HG03175 (cell line): Measurements from ENCODE around the gene RHOBTB3.
A peak's percentile ranks its signal among the peaks of the same experiment; 100 is the strongest.
"Not testable (repeated sequence)": the region's sequence is repeated elsewhere in the genome, so short reads cannot be mapped to it uniquely, and the experiment has no call there.

Experiments used
- ATAC-seq: cut with Tn5 transposase; IDR thresholded peaks from one replicate; pipeline ENCODE4 v1.9.1; 2021; ENCODE audit warnings: mild to moderate bottlenecking, moderate library complexity; ENCODE audit not compliant: unreplicated experiment

RHOBTB3 gene

DNA sequence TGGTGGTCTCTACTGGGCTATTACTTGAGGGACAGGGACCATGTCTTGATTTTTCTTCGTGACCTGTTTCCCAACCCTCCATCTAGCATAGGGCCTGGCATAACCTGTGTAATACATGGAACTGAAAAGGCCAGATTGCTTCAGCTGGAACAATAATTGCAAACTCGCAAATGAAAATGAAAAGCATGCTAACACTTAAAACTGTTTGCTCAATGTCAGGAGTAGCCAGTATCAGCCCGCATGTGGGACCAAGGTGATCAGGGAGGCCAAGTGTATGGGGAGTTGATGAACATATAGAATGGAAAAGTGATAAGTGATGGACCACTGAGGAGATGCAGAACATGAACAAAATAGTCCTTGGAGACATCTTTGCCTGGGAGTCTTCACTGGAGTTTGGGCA lies 66.2 kb downstream of the RHOBTB3 start:
- ATAC-seq = no peak

DNA sequence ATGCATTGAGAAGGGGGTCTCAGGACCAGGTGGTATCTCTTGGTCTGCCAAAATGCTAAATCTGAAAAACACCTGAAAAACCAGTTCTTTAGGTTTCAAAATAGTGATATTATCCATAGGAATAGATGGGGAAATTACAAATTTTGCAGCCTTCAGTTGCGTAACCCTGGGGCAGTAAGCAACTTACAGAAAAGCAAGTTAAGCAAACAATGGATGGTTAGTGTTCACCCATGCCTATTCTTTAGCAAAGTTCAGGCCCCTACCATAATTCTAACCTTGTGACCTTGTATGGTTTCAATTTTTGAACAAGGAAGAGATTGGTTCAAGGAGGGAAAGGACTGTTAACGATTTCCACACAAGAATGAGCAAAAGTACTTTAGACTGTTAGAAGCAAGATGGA lies 66.9 kb downstream of the RHOBTB3 start:
- no peak for ATAC-seq

DNA sequence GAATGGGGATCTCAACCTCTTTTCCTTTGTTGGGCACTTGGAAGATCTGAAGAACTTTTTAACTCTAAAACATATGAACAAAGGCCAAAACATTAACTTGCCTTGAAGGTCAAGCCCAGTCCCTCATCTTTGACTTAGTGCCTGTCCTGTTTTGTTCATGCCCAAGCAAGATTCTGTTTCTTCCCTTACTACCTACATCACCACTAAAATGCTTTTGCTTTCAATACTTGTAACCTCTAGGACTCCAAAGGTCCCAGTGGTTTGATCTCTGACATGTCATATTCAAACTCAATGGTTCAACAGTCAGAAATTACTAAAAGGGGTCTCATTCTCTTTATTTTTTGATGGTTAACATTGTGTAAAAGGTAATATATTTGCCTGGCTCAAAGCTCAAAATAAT lies 67.4 kb downstream of the RHOBTB3 start:
- ATAC-seq = no peak

DNA sequence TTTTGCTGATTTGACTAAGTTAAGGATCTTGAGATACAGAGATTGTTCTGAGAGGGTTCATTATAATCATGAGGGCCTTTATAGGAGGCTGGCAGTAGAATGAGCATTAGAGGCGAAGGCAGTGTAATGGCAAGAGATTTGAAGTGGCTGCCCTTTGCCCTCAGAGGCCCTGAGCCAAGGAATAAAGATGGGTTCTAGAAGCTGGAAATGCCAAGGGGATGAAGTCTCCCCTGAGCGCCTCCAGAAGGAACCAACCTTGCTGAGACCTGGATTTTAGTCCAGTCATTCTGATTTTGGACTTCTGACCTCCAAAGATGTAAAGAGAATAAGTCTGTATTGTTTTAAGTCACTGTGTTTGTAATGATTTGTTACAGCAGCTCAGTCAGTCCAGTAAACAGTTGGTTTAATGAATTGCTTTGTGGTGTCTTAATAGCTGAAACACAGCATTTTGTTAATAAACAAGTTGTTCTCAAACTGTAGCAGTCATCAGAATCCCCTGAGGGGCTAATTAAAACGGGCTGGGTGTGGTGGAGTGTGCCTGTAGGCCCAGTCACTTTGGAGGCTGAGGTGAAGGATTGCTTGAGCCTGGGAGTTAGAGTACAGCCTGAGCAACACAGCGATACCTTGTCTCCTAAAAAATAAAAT lies 68.2 kb downstream of the RHOBTB3 start:
- no peak for ATAC-seq

DNA sequence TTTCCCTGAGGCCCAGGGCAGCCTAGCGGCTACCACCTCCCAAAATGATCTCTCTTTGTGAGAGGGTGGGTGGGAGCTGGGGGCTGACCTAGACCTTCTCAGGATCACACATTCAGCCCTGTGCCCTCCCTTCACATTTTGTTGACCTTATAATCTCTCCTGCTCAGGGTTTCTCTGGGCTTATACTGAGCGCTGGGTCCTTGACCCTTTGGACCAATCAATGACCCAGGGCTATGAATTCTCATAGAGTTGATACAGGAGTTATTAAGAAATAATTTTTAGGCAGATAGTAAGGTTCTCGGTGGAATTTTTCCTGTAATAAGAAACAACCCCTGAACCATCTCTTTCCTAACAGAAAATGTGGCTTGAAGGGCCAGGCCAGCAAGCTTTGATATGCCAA lies 69.4 kb downstream of the RHOBTB3 start:
- ATAC-seq = no peak

DNA sequence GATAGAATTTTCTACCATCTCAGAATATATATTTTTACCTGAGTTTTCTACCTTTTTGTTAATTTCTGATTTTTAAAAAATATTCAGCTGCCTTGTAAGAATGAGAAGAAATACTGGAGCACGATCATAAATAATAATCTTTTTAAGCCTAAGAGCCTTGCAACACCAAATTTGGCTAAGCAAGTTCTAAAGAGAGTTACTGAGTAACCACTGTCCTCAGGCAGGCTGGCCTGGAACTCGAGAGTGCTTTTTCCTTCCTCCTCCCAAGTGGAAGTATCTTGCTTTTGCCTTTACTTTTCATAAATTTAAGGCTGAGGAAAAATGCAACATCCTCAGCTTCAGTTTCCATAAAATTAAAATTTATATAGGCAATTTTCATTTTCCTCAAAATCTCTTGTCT lies 70.4 kb downstream of the RHOBTB3 start:
- no peak for ATAC-seq

GRCh38 chr5:95801961-95802360 lies 70.8 kb downstream of the RHOBTB3 start:
- ATAC-seq = no peak

GRCh38 chr5:95803271-95804148 lies 72.4 kb downstream of the RHOBTB3 start:
- no peak for ATAC-seq

- no peak for ATAC-seq
Observed at GRCh38 chr5:95804736-95805539, 73.8 kb downstream of the RHOBTB3 start.

- no peak for ATAC-seq
Observed at GRCh38 chr5:95806687-95807086, 75.6 kb downstream of the RHOBTB3 start.

- ATAC-seq = peak; percentile 9
Observed at GRCh38 chr5:95808013-95808685, 77.0 kb downstream of the RHOBTB3 start.

DNA sequence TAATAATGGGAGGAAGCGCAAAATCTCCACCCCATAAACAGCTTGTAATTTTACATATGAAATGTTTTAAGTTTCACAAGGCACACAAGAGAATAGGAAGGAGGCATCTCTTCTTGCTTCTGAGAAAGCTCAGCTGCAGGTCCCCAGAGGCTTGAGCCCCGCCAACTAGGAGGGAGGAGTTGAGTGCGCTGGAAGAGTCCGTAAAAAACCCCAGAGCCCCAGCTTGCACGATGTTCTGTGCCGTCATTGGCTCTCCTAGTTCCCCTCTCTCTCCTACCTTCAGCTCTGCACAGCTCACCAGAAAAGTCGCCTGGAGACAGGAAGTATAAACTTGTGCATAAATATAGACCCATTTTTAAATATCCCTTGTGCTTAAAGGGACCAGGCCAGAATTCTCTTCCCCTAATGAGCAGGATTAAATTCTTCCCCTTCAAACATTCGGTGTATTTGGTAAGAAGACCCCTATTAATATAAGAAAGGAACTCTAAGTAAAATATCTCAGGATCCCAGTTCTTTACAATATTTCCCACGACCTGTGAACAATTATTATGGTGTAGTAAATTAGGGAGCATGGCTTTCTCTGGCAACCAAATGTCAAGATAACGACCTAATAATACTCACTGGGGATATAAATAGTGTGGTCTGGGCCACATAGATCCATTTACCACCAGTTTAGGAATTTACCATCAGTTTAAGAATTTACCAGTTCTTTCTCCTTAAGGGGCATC lies 77.7 kb downstream of the RHOBTB3 start:
- peak; percentile 100 for ATAC-seq

GRCh38 chr5:95809414-95809960 lies 78.4 kb downstream of the RHOBTB3 start:
- ATAC-seq = no peak

GRCh38 chr5:95810305-95811125 lies 79.4 kb downstream of the RHOBTB3 start:
- ATAC-seq = no peak

DNA sequence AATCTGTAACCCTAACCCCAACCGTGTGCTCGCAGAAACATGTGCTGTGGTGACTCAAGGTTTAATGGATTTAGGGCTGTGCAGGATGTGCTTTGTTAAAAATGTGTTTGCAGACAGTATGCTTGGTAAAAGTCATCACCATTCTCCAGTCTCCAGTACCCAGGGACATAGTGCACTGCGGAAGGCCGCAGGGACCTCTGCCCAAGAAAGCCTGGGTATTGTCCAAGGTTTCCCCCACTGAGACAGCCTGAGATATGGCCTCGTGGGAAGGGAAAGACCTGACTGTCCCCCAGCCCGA lies 79.9 kb downstream of the RHOBTB3 start:
- ATAC-seq = not testable (repeated sequence)

DNA sequence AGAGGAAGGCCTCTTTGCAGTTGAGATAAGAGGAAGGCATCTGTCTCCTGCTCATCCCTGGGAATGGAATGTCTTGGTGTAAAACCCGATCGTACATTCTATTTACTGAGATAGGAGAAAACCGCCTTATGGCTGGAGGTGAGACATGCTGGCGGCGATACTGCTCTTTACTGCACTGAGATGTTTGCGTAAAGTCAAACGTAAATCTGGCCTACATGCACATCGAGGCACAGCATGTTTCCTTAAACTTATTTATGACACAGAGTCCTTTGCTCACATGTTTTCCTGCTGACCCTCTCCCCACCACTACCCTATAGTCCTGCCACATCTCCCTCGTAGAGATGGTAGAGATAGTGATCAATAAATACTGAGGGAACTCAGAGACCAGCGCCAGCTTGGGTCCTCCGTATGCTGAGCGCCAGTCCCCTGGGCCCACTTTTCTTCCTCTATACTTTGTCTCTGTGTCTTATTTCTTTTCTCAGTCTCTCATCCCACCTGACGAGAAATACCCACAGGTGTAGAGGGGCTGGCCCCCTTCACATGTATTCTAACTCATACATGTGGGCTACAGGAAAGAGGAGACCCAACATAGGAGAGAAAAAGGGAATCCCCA lies 80.4 kb downstream of the RHOBTB3 start:
- ATAC-seq = not testable (repeated sequence)

GRCh38 chr5:95812074-95812471 lies 80.9 kb downstream of the RHOBTB3 start:
- ATAC-seq = no peak

DNA sequence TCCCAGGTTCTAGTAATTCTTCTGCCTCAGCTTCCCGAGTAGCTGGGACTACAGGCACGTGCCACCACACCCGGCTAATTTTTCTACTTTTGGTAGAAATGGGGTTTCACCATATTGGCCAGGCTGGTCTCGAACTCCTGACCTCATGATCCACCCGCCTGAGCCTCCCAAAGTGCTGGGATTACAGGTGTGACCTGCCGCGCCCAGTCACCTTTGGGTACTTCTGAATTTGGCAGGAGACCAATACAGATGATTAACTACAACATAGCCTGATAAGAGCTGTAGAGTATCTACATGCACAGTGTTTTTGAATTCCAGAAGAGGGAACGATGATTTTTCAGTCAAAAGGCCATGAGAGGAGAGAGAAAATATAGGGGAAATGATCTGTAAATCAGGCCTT lies 81.9 kb downstream of the RHOBTB3 start:
- not testable (repeated sequence) for ATAC-seq

DNA sequence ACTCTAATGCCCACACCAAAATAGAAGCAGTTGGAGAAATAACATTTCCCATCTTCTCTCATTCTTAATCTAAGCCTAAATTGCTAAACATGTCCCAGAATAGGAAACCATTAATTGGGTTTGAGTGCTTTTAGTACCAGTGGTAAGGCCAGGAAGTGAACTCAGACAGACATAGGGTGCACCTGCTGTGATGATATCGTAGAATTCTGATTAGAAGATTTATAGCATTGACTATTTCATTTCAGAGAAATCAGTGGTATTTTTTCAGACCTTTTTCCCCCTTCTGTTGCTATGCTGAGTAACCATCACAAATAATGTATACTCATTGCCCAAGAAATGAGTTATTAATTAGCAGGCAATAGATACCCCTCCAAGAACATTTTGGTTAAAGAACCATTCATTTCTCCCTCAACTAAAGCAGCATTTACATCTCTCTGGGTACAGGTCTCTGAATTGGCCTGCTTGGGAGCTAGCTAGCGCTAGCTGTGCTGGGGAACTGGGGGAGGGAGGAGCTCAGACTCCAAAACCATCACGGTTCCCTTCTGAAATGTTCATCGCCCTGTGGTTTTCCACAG lies 84.1 kb downstream of the RHOBTB3 start:
- no peak for ATAC-seq
